Measurements from ENCODE around the gene AMBRA1.

Gene AMBRA1

GRCh38 chr11:46574656-46575055 lies 19.2 kb downstream of the AMBRA1 start:
- DNase-seq, result no peak

DNA sequence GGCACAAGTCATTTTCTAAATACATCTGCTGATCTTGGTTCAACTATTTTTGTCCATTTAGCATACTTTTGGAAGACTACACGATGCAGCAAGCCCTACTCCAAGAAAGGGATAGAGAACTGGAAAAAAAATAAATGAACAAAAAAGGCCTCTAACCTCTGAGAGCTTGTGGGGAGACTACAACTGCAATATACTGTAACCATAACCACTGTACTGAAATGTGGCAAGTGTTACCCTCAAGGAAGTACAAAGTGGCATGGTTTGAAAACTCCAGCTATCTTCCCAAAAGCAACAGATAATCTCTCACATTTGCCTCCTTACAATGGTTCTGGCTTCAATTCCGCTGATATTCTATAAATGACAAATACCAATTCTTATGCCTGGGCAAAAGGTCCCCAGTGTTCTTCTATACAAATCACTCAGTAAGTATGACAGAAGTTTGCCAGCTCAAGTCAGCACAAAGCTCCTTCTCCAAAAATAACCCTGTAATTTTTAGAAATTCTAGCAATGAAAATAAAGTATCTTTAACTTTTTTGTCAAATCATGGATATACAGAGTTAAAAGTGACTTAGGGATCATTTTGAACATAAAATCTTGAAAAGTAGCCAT lies 22.9 kb downstream of the AMBRA1 start:
- DNase-seq, result no peak

GRCh38 chr11:46565232-46565840 lies 28.5 kb downstream of the AMBRA1 start:
- no peak for DNase-seq

DNA sequence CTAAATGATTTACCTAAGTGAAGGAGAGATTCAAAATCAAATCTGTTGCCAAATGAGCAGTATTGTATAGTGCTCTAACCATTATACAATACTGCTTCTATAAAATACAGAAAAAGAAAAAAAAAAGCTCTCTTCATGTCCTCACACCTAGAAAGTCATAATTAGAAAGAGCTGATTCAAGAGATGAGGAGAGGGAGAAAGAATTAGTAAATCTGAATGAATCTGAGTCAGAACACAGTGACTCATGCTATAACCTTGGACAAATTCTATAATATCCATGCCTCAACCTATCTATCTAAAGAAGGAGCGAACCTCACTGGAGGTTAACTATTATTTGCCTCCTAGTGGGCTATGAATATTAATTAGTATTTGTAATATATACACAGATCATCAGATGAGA lies 29.4 kb downstream of the AMBRA1 start:
- no peak for DNase-seq

DNA sequence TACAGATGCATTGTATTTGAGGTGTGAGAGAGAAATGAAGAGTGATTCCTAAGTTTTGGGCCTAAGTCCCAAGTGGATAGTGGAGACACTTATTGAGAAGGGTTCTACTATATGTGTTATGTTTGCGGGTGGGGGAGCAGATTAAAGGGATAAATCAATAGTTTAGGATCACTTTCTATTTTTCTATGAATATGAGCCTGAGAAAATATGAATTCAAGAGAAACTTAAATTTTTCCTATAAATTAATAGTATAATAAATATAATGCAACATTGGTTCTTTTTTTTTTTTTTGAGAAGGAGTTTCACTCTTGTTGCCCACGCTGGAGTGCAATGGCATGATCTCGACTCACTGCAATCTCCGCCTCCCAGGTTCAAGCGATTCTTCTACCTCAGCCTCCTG lies 31.3 kb downstream of the AMBRA1 start:
- DNase-seq, result no peak

GRCh38 chr11:46560300-46560991 lies 33.4 kb downstream of the AMBRA1 start:
- peak; percentile 35 for DNase-seq

- no peak for DNase-seq
These were observed 34.0 kb downstream of the AMBRA1 start for GRCh38 chr11:46559815-46560214.

- DNase-seq, result no peak
These were observed 36.1 kb downstream of the AMBRA1 start for GRCh38 chr11:46557684-46558151.

- no peak for DNase-seq
These were observed 38.4 kb downstream of the AMBRA1 start for GRCh38 chr11:46555267-46556054.

DNA sequence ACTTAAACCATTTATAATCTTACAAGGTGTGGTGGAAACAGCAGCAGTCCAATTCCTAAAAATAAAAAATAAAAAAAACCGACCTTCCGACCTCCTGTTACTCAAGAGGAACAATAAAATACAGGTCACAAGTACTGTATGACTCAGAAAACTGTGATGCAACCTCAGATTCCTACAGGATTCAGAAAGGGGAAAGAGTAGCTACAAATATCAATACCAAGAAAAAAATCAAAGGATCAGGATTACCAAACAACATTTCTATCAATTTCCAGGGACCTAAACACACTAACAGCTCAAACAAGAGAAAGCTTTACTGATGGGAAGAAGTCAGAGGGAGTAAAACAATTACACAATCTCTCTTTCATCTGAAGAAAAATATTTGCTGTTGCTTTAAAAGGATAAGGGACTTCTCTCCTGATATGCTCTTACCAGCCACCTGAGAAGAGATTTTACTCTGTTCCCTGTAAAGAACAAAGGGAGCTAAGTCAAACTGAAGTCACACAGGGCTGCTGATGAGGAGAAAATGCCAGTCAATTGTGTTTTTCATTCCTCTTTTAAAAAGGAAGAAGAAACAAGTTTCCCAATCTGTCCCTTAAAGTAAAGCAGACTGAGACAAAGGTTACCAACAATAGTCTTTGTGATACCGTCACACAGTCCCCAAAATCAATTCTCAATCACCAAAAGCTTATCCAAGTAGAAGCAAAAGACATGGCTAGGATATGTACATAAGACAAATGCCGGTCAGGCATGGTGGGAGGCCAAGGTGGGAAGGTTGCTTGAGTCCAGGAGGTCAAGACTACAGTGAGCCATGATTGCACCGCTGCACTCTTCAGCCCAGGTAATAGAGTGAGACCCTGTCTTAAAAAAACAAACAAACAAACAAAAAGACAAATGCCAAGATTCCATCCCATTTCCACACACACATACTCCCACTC lies 39.3 kb downstream of the AMBRA1 start:
- DNase-seq, result no peak

- DNase-seq, result no peak
These were observed 40.0 kb downstream of the AMBRA1 start for GRCh38 chr11:46553814-46554212.

GRCh38 chr11:46551261-46551660 lies 42.6 kb downstream of the AMBRA1 start:
- no peak for DNase-seq

DNA sequence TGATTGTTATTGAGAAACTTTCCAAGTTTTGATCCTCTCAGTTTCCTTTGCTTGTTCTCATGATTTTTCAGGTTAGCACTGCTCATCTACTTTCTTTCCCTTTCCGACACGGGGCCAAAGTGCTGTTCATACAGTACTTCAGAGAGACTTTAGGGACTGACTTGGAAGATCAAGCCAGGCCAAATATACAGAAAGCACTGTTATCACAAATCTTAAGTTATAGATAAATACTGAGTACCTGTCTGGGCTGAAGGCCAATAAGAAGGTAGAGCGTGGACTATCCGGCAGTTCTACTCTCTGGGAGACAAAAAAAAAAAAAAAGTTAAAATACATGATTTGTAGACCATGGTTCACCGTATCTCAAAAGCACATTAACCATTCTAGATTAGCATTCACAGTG lies 46.2 kb downstream of the AMBRA1 start:
- no peak for DNase-seq

DNA sequence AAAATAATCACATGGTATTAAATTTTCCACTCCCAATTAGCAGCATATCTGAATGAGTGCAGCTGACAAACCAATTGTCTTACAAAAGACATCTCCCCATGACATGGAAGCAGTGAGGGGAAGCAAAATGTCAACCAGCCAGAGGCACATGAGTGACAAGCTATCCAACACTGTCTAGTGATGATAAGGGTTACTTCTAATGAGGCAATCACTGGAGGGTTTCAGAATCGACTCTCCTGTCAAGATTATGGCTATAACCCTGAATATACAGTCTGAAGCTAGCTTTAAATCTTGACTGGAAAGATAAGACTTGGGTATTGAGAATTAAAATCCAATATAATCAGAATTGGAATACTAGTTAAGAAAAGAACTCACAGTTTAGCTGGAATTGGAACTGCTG lies 50.3 kb downstream of the AMBRA1 start:
- DNase-seq, result no peak

GRCh38 chr11:46541593-46542371 lies 52.0 kb downstream of the AMBRA1 start:
- DNase-seq, result no peak

GRCh38 chr11:46540807-46541206 lies 53.0 kb downstream of the AMBRA1 start:
- no peak for DNase-seq

- peak; percentile 89 for DNase-seq
These were observed 56.1 kb downstream of the AMBRA1 start for GRCh38 chr11:46537537-46538295.

DNA sequence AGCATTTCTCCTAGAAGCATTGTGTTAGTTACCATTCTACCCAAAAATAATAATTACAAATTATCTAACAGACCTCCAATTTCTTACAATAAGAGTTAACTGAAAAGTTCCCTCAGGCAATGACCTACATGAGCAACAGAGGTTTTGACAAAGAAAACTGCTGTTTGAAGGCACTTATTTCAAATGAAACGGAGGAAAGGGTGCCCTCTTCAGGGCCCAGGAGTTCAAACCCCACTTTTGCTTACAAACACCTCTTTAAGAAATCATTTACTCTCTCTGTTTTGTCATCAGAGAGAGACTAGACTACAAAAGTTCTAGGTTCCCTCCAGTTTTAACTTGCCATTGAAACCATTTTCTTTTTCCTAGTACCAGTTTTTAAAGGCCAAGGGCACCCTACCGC lies 56.7 kb downstream of the AMBRA1 start:
- DNase-seq, result no peak

DNA sequence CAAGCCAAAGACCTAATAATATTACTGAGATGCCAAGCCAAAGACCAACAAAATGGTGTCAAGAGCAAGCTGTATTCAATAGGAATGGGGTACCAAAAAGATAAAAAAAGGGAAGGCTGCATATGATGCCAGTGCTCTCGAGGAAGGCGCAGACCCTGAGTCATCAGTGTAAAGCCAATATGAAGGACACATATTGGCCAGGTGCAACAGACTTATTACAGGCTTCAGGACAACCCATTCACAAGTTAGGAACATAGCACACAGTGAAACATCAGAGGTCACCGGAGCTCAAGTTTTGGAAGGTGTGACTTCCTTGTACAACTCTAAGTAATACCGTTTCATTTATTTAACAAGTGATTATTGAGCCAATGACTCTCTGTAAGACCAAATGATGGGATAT lies 58.1 kb downstream of the AMBRA1 start:
- DNase-seq, result no peak

DNA sequence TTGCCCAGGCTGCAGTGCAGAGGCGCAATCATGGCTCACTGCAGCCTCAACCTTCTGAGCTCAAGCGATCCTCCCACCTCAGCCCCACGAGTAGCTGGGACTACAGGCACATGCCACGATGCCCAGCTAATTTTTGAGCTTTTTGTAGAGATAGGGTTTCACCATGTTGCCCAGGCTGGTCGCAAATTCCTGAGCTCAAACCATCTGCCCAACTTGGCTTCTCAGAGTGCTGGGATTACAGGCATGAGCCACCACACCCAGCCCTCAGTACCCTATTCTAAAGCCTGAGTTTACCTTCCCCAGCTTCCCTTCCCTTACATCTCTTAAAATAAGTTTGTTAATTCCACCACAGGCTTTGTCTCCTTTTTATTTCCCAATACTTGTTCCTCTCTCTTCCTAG lies 59.1 kb downstream of the AMBRA1 start:
- no peak for DNase-seq

Data from NCI-H1105 treated with DMSO at 0.1 percent for 48 hours (cell line).